Left ventricle myocardium inferior (tissue), 1 donor: Measurements from ENCODE around the gene TLR1. TPM values are rescaled to one million over a fixed set of nuclear protein-coding genes. Genes with fewer than 3 reads are reported as not detected.
"Not testable (repeated sequence)": the region's sequence is repeated elsewhere in the genome, so short reads cannot be mapped to it uniquely, and the experiment has no call there.

ENCODE experiments used
- DNase-seq: peaks from one replicate; pipeline ENCODE4 v3.0.0-alpha.2; 2020
- H3K27ac ChIP-seq: fragments of 200-600 bp; replicated peaks from 2 replicates; pipeline ENCODE4 v1.8.0; 2021
- H3K27me3 ChIP-seq: fragments of 200-600 bp; 2 replicates; pipeline ENCODE4 v1.8.0; 2021; ENCODE audit warnings: low read depth
- H3K36me3 ChIP-seq: fragments of 200-600 bp; 2 replicates; pipeline ENCODE4 v1.8.0; 2021
- H3K4me1 ChIP-seq: fragments of 200-600 bp; 2 replicates; pipeline ENCODE4 v1.8.0; 2021
- H3K4me3 ChIP-seq: fragments of 200-600 bp; 2 replicates; pipeline ENCODE4 v1.8.0; 2021; ENCODE audit warnings: mild to moderate bottlenecking, moderate library complexity
- H3K9me3 ChIP-seq: fragments of 200-600 bp; replicated peaks from 2 replicates; pipeline ENCODE4 v1.8.0; 2021
- intact Hi-C: fragments of 100-400 bp; cut with micrococcal nuclease; formaldehyde crosslinking; loops from one replicate; pipeline ENCODE4 v1.11.0; 2022
- total RNA-seq: library from RNA; stranded (reverse); fragmentation: NEBNext Ultra II Directional; extraction: Animal tissue kit (Norgen Biotek cat#: 25700); gene quantifications from one replicate; pipeline ENCODE4 v1.2.1, GENCODE V29; 2021
- TF ChIP-seq, protein P1 (sequence below): fragments of 200-600 bp; IDR thresholded peaks from 2 replicates; pipeline ENCODE4 v1.8.0; 2021; ENCODE audit warnings: antibody characterized with exemption, mild to moderate bottlenecking, borderline replicate concordance
- donor health status: DM: no; HTN: yes; CAD: no; lungs with severe emphysema.

The TLR1 gene
- total RNA-seq, 1 donor from 2014 or later, result 3.5 TPM

DNA sequence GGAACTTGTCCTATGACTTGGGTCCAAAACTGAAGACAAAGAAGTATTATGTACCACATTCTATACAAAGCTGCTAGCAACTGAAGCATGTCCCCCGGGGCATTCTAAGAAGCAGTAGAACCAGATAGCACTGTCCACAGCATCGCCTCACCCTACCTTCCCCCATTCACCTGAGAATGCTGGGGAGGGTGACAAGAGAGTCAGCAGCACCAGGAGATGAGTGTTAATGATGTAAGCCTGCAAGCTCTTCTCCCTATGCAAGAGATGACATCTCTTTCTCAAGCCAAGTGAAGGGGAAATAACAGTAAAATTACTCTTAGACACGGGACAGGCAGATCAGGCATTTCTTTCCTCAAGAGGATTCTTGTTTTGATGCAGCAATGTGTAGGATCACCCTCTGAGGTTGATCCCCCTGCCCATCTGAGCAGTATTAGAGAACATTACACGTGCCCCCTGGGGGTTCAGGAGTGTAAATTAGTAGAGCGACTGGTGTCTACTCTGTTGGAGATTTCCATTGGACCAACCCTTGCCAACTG lies 13.9 kb upstream of the TLR1 start:
- Histone ChIP-seq H3K27ac (no peak overlapping the region), H3K36me3 (no peaks in the 10 kb centered on the region), H3K9me3 (peaks cover 12% of the 10 kb centered on the region), H3K4me3 (no peak overlapping the region), H3K4me1 (no peaks in the 10 kb centered on the region), H3K27me3 (peaks cover 13% of the 10 kb centered on the region)
- no peak for DNase-seq
- TF ChIP-seq, protein P1, sequence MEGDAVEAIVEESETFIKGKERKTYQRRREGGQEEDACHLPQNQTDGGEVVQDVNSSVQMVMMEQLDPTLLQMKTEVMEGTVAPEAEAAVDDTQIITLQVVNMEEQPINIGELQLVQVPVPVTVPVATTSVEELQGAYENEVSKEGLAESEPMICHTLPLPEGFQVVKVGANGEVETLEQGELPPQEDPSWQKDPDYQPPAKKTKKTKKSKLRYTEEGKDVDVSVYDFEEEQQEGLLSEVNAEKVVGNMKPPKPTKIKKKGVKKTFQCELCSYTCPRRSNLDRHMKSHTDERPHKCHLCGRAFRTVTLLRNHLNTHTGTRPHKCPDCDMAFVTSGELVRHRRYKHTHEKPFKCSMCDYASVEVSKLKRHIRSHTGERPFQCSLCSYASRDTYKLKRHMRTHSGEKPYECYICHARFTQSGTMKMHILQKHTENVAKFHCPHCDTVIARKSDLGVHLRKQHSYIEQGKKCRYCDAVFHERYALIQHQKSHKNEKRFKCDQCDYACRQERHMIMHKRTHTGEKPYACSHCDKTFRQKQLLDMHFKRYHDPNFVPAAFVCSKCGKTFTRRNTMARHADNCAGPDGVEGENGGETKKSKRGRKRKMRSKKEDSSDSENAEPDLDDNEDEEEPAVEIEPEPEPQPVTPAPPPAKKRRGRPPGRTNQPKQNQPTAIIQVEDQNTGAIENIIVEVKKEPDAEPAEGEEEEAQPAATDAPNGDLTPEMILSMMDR, result no peak
- intact Hi-C loops, result no loop called here

DNA sequence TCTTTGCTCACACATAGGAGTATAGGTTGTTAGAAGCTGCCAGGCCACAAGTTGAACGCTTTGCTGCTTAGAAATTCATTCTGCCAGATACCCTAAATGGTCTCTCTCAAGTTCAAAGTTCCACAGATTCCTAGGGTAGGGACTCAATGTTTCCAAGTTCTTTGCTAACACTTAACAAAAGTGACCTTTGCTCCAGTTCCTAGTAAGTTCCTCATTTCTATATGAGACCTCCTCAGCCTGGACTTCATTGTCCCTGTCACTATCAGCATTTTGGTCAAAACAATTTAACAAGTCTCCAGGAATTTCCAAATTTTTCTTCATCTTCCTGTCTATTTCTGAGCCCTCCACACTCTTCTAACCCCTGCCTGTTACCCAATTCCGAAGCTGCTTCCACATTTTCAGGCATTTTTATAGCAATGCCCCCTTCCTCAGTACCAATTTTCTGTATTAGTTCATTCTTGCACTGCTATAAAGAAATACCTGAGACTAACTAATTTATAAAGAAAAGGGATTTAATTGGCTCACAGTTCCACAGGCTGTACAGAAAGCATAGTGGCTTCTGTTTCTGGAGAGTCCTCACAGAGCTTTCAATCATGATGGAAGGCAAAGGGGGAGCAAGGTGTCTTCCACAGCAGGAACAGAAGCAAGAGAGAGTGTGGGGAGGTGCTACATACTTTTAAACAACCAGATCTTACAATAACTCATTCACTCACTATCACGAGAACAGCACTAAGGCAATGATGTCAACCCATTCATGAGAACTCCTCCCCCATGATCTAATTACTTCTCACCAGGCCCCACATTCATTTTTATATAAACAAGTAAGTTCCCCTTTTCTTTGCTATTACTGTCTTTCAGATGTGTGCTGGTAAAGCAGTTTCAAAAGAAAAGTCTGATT lies 11.5 kb upstream of the TLR1 start:
- TF ChIP-seq, protein P1, result no peak

DNA sequence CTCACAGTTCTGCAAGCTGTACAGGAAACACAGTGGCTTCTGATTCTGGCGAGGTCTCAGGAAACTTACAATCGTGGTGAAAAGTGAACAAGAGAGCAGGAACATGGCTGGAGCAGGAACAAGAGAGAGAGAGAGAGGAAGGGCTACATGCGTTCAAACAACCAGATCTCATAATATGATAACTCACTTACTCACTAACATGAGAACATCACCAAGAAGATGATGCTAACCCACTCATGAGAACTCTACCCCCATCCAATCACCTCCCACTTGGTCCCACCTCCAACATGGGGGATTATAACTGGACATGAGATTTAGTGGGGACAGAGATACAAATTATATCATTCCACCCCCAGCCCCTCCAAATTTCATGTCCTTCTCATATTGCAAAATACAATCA lies 9.8 kb upstream of the TLR1 start:
- no peaks in the 10 kb centered on the region for H3K4me1 ChIP-seq
- intact Hi-C loops, result no loop called here
- H3K9me3 ChIP-seq, result peaks cover 6% of the 10 kb centered on the region
- H3K27ac ChIP-seq, result no peak overlapping the region
- TF ChIP-seq, protein P1, result no peak
- DNase-seq, result no peak
- H3K4me3 ChIP-seq, result no peak overlapping the region
- no peaks in the 10 kb centered on the region for H3K36me3 ChIP-seq
- H3K27me3 ChIP-seq, result peaks cover 9% of the 10 kb centered on the region

More for the DNA sequence above, 11.5 kb upstream of the TLR1 start:
- no peak for DNase-seq
- Histone ChIP-seq H3K4me3 (no peak overlapping the region), H3K27me3 (peaks cover 13% of the 10 kb centered on the region), H3K27ac (peak overlapping the region; percentile 43), H3K36me3 (no peaks in the 10 kb centered on the region), H3K9me3 (peaks cover 6% of the 10 kb centered on the region), H3K4me1 (no peaks in the 10 kb centered on the region)
- intact Hi-C loops, result no loop called here

DNA sequence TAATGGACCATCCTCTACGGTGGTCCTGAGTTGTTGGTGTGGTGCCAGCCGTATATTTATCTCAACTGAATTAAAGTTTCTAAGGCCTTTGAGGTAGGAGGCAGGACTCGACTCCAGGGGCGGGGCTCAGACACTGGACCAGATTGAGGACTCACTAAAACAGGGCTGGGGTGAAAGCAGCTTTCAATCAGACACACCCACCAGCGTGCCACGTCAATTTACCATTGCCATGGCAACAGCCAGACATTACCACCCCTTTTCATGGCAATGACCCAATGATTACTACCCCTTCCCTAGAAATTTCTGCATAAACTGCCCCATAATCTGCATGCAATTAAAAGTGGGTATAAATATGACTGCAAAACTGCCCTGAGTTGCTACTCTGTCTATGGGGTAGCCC lies 6.7 kb upstream of the TLR1 start:
- peaks cover 6% of the 10 kb centered on the region for H3K9me3 ChIP-seq
- TF ChIP-seq, protein P1, result no peak
- intact Hi-C loops, result no loop called here
- no peak overlapping the region for H3K4me3 ChIP-seq
- no peaks in the 10 kb centered on the region for H3K4me1 ChIP-seq
- no peak for DNase-seq
- H3K27me3 ChIP-seq, result no peaks in the 10 kb centered on the region
- H3K36me3 ChIP-seq, result no peaks in the 10 kb centered on the region
- H3K27ac ChIP-seq, result no peak overlapping the region

DNA sequence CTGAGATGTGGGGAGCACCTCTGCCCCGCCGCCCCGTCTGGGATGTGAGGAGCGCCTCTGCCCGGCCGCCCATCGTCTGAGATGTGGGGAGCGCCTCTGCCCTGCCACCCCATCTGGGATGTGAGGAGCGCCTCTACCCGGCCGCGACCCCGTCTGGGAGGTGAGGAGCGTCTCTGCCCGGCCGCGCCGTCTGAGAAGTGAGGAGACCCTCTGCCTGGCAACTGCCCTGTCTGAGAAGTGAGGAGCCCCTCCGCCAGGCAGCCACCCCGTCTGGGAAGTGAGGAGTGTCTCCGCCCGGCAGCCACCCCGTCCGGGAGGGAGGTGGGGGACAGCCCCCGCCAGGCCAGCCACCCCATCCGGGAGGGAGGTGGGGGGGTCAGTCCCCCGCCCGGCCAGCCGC lies 2.9 kb upstream of the TLR1 start:
- H3K9me3 ChIP-seq, H3K4me3 ChIP-seq, H3K27me3 ChIP-seq, H3K36me3 ChIP-seq, H3K27ac ChIP-seq, DNase-seq, intact Hi-C loops: not testable (repeated sequence)
- H3K4me1 ChIP-seq, result peaks cover 20% of the 10 kb centered on the region

DNA sequence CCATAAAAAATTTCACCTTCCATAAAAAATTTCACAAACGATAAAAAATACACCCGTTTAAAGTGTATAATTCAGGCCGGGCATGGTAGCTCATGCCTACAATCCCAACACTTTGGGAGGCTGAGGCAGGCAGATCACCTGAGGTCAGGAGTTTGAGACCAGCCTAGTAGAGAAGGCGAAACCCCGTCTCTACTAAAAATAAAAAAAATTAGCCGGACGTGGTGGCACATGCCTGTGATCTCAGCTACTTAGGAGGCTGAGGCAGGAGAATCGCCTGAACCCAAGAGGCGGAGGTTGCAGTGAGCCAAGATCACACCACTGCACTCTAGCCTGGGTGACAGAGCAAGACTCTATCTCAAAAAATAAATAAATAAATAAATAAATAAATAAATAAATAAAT lies 1.7 kb upstream of the TLR1 start:
- H3K27me3 ChIP-seq, DNase-seq, intact Hi-C loops, H3K9me3 ChIP-seq: not testable (repeated sequence)
- H3K27ac ChIP-seq, result peak overlapping the region; percentile 81
- peaks cover 10% of the 10 kb centered on the region for H3K36me3 ChIP-seq
- H3K4me1 ChIP-seq, result peaks cover 20% of the 10 kb centered on the region
- H3K4me3 ChIP-seq, result peak overlapping the region; percentile 55
